C1 segment of cervical spinal cord (tissue), 14 donors: ENCODE measurements around the gene DSTYK.
"Not testable (repeated sequence)": the region's sequence is repeated elsewhere in the genome, so short reads cannot be mapped to it uniquely, and the experiment has no call there.

ENCODE experiments used
- DNase-seq, 14 donors: peaks; one replicate each; lab custom pipeline; 2025; lab: John Stamatoyannopoulos, UW

DSTYK gene

GRCh38 chr1:205216588-205216987 lies 5.1 kb upstream of the DSTYK start:
- DNase-seq, result no peak

GRCh38 chr1:205214756-205215155 lies 3.3 kb upstream of the DSTYK start:
- no peak for DNase-seq

GRCh38 chr1:205211839-205212536 lies 486 bp upstream of the DSTYK start:
- DNase-seq, result no peak

GRCh38 chr1:205210756-205211168 lies 740 bp downstream of the DSTYK start:
- DNase-seq, result peak in 3 of 14 donors; percentile 58 to 77 (median 69)

GRCh38 chr1:205208811-205209210 lies 2.7 kb downstream of the DSTYK start:
- DNase-seq, result no peak

GRCh38 chr1:205205055-205205454 lies 6.4 kb downstream of the DSTYK start:
- DNase-seq, result no peak

GRCh38 chr1:205204552-205204951 lies 7.0 kb downstream of the DSTYK start:
- DNase-seq, result no peak

- no peak for DNase-seq
These were observed 11.6 kb downstream of the DSTYK start for GRCh38 chr1:205199931-205200299.

GRCh38 chr1:205199090-205199930 lies 12.2 kb downstream of the DSTYK start:
- no peak for DNase-seq

GRCh38 chr1:205192287-205192686 lies 19.2 kb downstream of the DSTYK start:
- no peak for DNase-seq

- DNase-seq, result peak in 1 of 14 donors; percentile 21
These were observed 19.9 kb downstream of the DSTYK start for GRCh38 chr1:205191622-205192021.

- no peak for DNase-seq
These were observed 20.5 kb downstream of the DSTYK start for GRCh38 chr1:205190845-205191577.

- DNase-seq, result no peak
These were observed 22.4 kb downstream of the DSTYK start for GRCh38 chr1:205189131-205189530.

GRCh38 chr1:205188596-205188995 lies 22.9 kb downstream of the DSTYK start:
- DNase-seq, result no peak

- no peak for DNase-seq
These were observed 23.4 kb downstream of the DSTYK start for GRCh38 chr1:205188098-205188497.

GRCh38 chr1:205187420-205187819 lies 24.1 kb downstream of the DSTYK start:
- DNase-seq, result no peak

GRCh38 chr1:205186191-205186590 lies 25.3 kb downstream of the DSTYK start:
- DNase-seq, result no peak

GRCh38 chr1:205183676-205184335 lies 27.7 kb downstream of the DSTYK start:
- no peak for DNase-seq

- no peak for DNase-seq
These were observed 28.6 kb downstream of the DSTYK start for GRCh38 chr1:205182930-205183329.

- not testable (repeated sequence) for DNase-seq
These were observed 31.2 kb downstream of the DSTYK start for GRCh38 chr1:205180331-205180730.

GRCh38 chr1:205179842-205180241 lies 31.7 kb downstream of the DSTYK start:
- DNase-seq, result no peak
